HG03520 (cell line): ENCODE measurements around the gene LANCL2.

Source experiments
- ATAC-seq: cut with Tn5 transposase; IDR thresholded peaks from one replicate; pipeline ENCODE4 v1.9.1; 2021; ENCODE audit warnings: mild to moderate bottlenecking, moderate library complexity; ENCODE audit not compliant: unreplicated experiment

LANCL2 gene

DNA sequence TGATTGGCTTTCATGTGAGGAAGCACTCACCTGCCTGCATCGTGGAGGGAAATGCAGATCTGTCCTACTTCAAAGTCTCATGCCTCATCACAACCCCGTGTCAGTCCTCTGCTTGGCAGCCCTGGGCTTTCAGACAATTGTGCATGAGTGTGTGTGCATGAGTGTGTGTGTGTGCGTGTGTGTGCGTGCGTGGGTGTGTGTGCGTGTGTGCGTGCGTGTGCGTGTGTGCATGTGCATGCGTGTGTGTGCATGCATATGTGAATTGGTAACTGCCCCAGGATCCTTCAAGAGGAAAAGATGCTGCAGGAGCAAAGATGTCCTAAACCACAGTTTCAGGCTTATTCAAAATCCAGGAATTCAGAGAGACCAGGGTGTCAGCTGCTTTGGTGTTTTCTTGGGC is 71.3 kb downstream of the LANCL2 start:
- no peak for ATAC-seq

GRCh38 chr7:55437375-55437774 is 72.2 kb downstream of the LANCL2 start:
- no peak for ATAC-seq

DNA sequence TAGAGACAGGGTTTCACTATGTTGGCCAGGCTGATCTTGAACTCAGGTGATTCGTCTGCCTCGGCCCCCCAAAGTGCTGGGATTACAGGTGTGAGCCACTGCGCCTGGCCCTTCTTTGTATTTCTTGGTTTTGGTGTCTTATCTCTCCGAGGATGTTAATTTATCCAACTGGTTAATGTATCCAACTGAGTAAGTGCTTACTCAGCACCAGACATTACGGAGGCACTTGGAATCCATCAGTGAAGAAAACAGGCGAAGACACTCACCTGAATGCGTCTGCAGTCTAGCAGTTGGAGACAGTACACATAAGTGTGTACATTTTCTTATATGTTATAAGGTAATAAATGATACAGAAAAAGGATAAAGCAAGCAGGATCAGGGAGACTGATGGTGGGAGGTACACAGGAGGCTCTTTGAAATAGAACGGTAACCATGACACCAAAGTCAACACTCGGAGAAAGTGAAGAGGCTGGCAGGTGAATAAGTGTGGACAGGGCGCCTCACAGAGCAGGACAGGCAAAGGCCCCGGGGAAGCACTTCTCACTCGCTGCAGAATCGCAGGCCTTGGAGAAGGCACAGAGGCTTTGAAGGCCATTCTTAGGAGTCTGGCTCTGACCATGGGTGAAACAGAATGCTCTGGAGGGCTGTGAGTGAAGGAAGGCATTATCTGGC is 73.1 kb downstream of the LANCL2 start:
- ATAC-seq = no peak

DNA sequence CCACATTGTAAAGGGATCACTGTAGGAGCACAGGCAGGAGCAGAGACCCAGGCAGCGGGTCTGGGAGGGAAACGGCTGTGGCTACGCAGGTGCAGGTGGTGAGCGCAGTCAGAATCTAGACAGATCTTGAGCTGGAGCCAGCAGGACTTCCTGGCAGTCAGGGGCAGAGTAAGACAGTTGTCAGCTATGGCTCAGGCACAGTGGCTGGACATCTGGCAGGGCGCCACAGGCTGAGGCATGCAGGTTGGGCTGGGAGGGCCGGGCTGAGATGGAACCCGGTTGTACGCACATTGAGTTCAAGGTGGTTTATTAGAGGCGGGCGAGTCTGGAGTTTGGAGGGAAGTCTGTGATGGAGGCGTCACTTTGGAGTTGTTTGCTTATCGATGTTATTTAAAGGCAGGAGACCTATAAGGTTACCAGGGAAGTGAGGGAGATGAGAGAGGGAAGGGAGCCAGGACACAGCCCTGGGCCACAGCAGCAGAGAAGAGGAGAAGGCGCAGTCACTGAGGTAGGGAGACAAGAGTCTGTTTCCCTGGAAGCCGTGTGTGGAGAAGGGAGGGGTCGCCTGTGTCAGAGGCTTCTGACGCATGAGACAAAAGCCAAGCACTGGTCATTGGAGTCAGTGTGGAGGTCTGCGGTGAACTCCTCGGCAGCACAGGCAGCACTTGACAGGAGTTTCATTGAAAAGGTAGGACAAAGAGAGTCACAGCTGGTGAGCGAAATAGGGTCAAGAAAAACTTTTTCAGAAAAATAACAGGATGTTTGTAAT is 73.8 kb downstream of the LANCL2 start:
- ATAC-seq = no peak

DNA sequence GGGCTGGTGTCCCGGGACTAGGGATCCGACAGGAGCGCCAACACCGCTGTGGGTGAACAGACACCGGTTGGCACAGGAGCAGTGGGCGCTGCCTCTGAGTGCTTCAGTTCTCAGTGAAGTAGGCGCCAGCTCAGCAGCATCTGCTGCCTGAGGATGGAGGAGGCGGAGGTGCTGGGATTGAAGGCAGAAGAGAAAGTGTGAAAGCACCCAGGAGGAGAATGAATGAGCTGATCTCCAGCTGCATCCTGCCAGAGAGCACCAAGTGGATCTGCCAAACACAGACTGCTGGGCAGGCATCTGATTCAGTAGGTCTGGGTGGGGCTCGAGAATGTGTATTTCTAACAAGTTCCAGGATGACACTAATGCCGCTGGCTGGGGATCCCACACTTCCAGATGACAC is 74.5 kb downstream of the LANCL2 start:
- no peak for ATAC-seq

- no peak for ATAC-seq
These were observed 75.0 kb downstream of the LANCL2 start for GRCh38 chr7:55440040-55440690.

GRCh38 chr7:55441002-55441401 is 75.9 kb downstream of the LANCL2 start:
- ATAC-seq = no peak

DNA sequence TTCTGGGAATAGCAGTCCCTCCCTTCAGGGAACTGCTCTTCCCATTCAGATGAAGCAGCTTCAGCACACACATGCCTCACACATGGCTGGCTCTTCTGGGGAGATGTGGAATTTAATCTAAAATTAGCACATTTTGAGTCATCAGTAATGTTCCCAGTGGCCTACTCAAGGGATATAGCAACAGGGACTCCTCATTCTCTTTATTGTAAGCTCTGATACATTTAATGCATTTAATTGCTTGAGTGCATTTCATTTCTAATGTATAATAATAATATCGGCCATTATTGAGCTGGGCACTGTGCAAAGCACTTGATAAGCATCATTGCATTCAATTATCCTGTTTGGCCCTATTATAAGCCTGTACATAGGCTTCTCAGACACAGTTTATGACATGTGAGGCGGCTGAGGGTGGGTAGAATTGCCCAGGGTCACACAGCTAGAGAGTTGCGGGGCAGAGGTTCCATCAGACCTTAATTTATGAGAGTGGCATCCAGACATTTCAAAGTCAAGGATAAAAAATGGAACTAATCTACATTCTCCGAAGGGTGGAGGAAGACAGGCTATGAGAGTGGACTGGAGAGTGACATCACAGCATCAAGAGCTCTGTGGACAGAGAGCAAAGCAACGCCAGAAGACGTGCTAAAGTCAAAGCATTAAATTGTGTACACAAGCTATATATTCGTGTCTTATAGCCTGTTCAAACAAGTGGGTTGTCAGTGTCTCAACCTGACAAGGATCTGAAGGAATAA is 76.8 kb downstream of the LANCL2 start:
- no peak for ATAC-seq

GRCh38 chr7:55444786-55445185 is 79.6 kb downstream of the LANCL2 start:
- ATAC-seq = no peak

- no peak for ATAC-seq
These were observed 83.4 kb downstream of the LANCL2 start for GRCh38 chr7:55448526-55448925.

DNA sequence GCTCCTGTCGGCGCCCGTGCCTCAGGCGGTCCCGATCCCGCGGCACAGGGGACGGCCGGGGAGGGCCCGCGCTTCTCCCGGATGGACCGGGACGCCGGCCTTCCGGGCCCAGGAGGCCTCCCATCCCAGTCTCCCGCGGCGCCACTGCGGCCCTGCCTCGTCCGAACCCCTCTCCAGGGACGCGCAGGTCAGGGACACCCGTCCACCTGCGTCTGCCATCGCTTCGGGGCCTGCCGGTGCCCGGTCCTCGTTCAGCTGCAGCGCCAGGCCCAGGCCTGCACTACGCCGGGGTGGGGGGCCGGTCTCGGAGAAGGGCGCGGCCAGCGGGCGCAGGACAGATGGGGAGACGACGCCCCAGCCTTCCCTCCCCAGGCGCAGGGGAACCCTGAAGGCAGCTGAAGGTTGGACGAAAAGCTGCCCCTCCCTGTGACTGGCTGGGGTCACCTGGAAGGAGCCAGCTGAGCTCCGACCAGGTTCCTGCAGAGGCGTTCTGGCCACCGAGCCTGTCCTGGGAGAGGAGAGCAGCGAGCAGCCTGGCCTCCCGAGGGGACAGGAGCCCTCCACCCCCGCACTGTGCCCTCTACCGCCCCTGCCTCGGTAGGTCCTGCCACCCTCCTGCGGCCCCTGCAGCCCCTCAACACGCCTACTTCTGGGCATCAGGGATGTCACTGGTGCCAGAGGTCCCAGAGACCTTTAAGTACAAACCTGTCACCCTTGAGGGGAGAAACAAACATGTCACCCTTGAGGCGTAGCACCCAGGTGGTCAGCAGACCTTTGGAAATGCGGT is 84.3 kb downstream of the LANCL2 start:
- no peak for ATAC-seq

- ATAC-seq = no peak
These were observed 84.9 kb downstream of the LANCL2 start for GRCh38 chr7:55449992-55450535.

DNA sequence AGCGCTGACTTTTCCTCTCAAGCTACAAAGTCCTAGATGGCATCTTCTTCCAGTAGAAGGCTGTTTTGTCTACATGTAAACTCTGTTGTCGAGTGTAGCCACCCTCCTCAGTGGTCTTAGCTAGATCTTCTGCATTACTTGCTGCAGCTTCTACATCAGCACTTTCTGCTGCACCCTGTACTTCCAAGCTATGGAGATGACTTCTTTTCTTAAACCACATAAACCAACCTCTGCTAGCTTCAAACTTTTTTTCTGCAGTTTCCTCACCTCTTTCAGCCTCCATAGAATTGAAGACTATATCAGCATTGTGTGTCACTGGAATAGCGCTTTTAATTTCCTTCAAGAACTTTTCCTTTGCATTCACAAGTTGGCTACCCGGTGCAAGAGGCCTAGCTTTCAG is 87.8 kb downstream of the LANCL2 start:
- ATAC-seq = no peak

GRCh38 chr7:55457801-55458200 is 92.7 kb downstream of the LANCL2 start:
- no peak for ATAC-seq

DNA sequence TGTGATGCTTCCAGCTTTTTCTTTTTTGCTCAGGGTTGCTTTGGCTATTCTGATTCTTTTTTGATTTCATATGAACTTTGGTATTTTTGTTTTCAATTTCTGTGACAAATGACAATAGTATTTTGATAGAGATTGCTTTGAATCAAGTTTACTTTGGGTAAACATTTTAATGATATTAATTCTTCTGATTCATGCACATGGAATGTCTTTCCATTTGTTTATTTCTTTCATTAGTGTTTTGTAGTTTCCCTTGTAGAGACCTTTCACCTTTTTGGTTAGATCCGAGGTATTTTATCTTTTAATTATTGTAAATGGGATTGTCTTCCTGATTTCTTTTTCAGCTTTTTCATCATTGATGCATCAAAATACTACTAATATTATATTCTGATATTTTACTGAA is 93.2 kb downstream of the LANCL2 start:
- ATAC-seq = no peak

DNA sequence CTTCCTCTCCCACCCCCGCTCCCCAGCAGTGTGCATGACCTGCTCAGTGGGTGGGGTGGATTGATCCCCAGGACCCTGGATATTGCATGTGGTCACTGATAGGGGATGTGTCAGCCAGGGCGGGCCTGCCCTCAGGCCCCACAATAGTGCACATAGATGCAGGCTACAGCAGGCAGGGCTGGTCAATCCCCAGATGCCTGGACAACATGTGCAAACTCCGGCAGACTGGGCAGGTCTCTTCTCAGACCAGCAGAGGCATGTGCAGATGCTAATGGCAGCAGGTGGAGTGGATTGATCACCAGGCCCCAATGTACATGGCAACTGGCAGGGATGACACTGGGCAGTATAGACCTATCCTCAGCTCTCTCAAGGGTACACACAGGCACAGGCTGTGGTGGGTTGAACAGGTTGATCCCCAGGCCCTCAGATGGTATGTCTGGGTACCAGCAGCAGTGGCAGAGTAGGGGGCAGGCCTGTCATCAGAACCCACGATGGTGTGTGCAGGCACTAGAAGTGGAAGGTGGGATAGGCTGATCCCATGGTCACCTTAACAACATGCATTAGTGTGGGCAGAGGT is 98.6 kb downstream of the LANCL2 start:
- no peak for ATAC-seq

DNA sequence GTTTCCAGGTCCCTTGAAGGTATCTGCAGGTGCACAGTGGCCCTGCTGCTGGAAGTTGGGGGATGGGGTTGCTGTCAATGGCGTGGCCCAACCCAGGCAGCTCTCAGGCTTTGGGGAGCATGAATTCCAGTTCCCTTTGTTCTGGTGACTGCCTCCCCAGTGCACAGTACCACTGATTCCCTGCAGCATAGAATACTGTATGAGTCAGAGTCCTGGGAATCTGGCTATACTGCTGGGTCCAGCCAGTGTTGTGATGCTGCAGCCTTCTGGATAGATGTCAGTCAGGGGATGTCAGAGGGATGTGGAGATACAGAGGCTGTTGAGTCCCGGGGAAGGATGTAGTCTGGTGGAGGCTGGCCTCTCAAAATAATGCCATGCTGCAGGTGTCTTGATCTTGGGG is 99.3 kb downstream of the LANCL2 start:
- ATAC-seq = no peak

DNA sequence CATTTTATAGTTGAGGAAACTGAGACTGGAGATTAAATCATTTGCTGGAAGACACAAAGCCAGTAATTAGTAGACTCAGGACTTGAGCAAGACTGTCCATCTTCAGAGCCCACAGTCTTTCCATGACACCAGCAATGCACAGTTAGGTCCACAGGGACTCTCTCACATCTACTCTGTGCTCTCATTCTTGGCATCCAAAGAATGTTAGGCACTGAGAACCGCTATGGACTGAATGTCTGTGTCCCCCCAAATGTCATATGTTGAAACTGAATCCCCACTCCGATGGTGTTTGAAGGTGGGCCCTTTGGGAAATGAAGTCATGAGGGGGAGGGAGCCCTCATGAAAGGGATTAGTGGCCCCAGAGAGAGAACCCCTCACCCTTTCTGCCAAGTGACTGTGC is 100.6 kb downstream of the LANCL2 start:
- ATAC-seq = no peak

- ATAC-seq = no peak
These were observed 102.0 kb downstream of the LANCL2 start for GRCh38 chr7:55467047-55467593.

DNA sequence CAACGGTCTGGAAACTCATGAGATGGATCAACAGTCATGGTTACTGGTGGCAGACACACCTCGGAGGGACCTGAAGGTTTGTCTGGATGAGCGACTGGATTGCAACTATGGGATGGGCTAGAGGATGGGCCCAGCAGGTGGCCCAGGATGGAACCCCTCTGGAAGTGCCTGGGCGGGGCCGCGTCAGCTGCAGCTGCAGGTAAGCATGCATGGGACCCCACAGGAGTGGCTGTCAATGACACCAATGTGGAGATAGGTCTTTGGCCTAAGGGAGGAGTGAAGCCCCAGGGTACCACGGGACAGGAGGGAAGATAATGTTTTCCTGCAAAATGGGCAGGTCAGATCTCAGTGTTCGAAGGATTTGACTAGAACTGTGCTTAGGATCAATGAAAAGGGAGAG is 103.4 kb downstream of the LANCL2 start:
- ATAC-seq = no peak
